CD4-positive, alpha-beta T cell treated with Interleukin-10 for 1 hour (primary cell): ENCODE measurements around the gene CROT.

ENCODE experiments used
- DNase-seq: peaks from one replicate; pipeline ENCODE4 v3.0.0-alpha.2; 2020

The CROT gene

GRCh38 chr7:87342231-87342630, 3.2 kb upstream of the CROT start:
- DNase-seq: no peak

- DNase-seq: no peak
Observed at GRCh38 chr7:87344446-87344845, 1.0 kb upstream of the CROT start.

- no peak for DNase-seq
Observed at GRCh38 chr7:87345962-87346371, 503 bp downstream of the CROT start.

GRCh38 chr7:87347207-87347606, 1.7 kb downstream of the CROT start:
- no peak for DNase-seq

- DNase-seq: no peak
Observed at GRCh38 chr7:87347664-87348063, 2.2 kb downstream of the CROT start.

- no peak for DNase-seq
Observed at GRCh38 chr7:87354749-87355148, 9.3 kb downstream of the CROT start.

- no peak for DNase-seq
Observed at GRCh38 chr7:87356448-87356847, 11.0 kb downstream of the CROT start.

- DNase-seq: no peak
Observed at GRCh38 chr7:87359366-87359765, 13.9 kb downstream of the CROT start.

- no peak for DNase-seq
Observed at GRCh38 chr7:87361320-87361719, 15.9 kb downstream of the CROT start.

- DNase-seq: no peak
Observed at GRCh38 chr7:87363342-87363741, 17.9 kb downstream of the CROT start.

GRCh38 chr7:87364246-87364645, 18.8 kb downstream of the CROT start:
- no peak for DNase-seq

GRCh38 chr7:87369216-87369615, 23.8 kb downstream of the CROT start:
- peak; percentile 55 for DNase-seq

- no peak for DNase-seq
Observed at GRCh38 chr7:87370660-87371180, 25.3 kb downstream of the CROT start.

GRCh38 chr7:87375662-87376435, 30.4 kb downstream of the CROT start:
- no peak for DNase-seq

GRCh38 chr7:87380905-87381304, 35.4 kb downstream of the CROT start:
- no peak for DNase-seq

GRCh38 chr7:87391020-87391701, 45.7 kb downstream of the CROT start:
- no peak for DNase-seq

- DNase-seq: no peak
Observed at GRCh38 chr7:87395442-87396020, 50.1 kb downstream of the CROT start.

GRCh38 chr7:87398446-87398845, 53.0 kb downstream of the CROT start:
- no peak for DNase-seq

- no peak for DNase-seq
Observed at GRCh38 chr7:87404674-87405073, 59.2 kb downstream of the CROT start.

- no peak for DNase-seq
Observed at GRCh38 chr7:87411186-87411585, 65.7 kb downstream of the CROT start.

GRCh38 chr7:87413029-87413428, 67.6 kb downstream of the CROT start:
- DNase-seq: no peak

- DNase-seq: no peak
Observed at GRCh38 chr7:87413951-87414793, 68.7 kb downstream of the CROT start.

- no peak for DNase-seq
Observed at GRCh38 chr7:87414794-87415188, 69.3 kb downstream of the CROT start.
